VCaP (cell line): ENCODE data around the gene CTBP2.
A peak's percentile ranks its signal among the peaks of the same experiment; 100 is the strongest.

Source experiments
- H3K27ac ChIP-seq: fragments of 450-650 bp; 2 replicates; pipeline ENCODE4 v1.5.1; 2017
- TF ChIP-seq, protein P1 (sequence below): fragments of 450-650 bp; conservative IDR thresholded peaks from 2 replicates; pipeline ENCODE4 v1.5.1; 2017; ENCODE audit warnings: mild to moderate bottlenecking, moderate library complexity

The CTBP2 gene

DNA sequence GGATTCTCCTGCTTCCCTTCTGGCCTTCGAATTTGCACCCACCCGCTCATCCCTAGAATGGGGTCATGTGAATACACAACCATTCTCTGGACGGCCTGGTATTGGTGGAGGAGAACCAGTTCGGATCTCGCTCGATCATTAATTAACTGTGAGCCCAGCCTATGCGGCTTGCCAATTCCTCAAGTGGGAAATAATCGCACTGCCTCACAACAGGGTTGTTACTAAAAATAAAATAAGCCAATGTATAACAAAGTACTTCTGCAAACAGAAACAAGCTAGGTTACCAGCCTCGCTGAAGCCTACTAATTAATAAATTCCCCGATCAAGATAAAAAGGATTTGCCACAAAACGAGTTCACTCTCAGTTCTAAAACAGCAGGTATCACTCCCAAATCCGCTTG, 16.2 kb downstream of the CTBP2 start:
- peak overlapping the region; percentile 16; the same call in 1 of the 2 replicates for H3K27ac ChIP-seq
- TF ChIP-seq, protein P1, sequence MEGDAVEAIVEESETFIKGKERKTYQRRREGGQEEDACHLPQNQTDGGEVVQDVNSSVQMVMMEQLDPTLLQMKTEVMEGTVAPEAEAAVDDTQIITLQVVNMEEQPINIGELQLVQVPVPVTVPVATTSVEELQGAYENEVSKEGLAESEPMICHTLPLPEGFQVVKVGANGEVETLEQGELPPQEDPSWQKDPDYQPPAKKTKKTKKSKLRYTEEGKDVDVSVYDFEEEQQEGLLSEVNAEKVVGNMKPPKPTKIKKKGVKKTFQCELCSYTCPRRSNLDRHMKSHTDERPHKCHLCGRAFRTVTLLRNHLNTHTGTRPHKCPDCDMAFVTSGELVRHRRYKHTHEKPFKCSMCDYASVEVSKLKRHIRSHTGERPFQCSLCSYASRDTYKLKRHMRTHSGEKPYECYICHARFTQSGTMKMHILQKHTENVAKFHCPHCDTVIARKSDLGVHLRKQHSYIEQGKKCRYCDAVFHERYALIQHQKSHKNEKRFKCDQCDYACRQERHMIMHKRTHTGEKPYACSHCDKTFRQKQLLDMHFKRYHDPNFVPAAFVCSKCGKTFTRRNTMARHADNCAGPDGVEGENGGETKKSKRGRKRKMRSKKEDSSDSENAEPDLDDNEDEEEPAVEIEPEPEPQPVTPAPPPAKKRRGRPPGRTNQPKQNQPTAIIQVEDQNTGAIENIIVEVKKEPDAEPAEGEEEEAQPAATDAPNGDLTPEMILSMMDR: no peak

DNA sequence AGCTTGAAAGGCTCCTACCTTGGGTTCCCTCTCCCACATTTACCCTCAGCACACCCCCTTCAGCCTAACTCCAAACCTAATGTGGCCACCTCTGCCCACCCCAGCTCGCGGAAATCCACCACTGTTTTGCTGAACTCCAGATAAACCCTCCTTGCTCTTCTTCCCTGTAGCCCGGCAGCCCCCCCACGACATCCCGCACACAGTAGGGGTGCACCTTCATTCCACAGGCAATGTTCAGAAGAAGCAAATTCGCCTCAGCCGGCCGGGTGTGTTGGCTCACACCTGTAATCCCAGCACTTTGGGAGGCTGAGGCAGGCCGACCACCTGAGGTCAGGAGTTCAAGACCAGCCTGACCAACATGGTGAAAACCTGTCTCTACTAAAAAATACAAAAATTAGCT, 17.4 kb downstream of the CTBP2 start:
- TF ChIP-seq, protein P1: no peak

DNA sequence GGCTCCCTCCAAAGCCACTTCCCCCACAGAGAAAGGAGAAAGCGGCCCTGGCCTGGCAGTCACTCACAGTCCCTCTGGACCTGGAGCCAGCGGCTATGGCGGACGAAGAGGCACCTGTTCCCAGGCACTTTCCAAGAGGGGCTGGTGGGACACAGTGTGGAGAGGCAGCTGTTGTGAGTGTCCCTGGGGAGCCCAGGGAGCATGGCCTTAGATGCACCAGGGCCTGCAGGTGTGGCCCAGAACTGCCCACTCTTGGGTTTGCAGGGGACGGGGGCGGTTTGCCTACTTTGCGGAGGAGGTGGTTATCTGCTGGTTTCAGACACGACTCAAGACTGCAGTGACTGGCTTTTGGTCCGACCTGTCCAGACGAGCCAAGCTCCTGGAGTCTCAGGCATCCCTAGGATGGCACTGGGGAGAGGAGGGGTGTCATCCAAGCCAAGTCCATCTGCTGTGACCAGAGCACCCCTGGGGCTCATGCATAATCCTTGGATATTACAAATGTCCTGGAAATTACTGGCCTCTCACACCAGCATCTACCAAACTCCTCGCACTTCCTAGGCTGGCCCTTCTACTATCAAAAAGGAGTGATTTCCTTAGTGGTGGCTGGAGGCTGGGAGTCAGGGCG, 18.4 kb downstream of the CTBP2 start:
- TF ChIP-seq, protein P1: no peak
- no peak overlapping the region for H3K27ac ChIP-seq

More for the DNA sequence above, 17.4 kb downstream of the CTBP2 start:
- no peak overlapping the region for H3K27ac ChIP-seq

DNA sequence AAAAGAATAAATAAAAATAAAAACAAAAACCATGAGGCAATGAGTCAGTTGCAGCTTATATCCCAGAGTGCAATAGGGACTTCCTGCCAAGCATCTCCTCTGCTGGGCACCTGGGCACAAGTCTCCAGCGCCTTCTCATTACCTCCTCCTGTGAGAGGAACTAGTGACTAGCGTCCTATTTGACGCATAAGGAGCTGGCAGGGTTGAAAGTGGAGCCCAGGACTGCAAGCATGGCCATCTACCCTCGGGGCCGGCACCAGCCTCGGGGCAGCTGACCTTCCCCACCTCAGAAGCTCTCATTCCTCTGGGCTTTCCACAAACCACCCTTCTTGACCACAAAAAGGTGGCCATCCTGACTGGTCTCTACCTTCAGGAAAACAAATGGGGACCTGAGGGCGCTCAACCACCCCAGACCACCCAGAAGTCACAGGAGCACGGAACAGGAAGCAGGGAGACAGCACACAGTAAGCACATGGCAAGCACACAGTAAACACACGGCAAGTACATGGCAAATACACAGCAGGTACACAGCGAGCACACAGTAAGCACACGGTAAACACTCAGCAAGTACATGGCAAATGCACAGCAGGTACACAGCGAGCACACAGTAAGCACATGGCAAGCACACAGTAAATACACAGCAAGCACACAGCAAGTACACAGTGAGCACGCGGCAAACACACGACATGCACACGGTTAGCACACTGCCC, 19.1 kb downstream of the CTBP2 start:
- TF ChIP-seq, protein P1: no peak
- H3K27ac ChIP-seq: no peak overlapping the region

DNA sequence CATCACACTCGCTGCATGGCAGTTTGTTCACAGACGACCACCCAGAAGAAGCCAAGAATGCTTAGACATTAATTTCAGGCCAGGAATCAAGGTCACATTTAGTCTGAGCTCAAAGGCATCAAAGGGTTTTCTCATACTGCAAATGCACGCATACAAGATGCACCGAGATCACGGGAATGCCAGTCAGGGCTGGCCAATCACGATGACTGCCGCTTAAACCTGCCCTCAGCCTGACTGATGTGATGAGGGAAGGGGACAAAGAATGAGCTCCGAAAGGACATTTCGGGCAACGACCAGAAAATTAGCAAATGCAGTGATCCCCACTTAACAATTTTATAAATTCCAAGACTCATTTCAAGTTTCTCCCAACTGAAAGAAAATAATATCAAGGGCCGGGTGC, 20.2 kb downstream of the CTBP2 start:
- TF ChIP-seq, protein P1: no peak
- no peak overlapping the region for H3K27ac ChIP-seq

DNA sequence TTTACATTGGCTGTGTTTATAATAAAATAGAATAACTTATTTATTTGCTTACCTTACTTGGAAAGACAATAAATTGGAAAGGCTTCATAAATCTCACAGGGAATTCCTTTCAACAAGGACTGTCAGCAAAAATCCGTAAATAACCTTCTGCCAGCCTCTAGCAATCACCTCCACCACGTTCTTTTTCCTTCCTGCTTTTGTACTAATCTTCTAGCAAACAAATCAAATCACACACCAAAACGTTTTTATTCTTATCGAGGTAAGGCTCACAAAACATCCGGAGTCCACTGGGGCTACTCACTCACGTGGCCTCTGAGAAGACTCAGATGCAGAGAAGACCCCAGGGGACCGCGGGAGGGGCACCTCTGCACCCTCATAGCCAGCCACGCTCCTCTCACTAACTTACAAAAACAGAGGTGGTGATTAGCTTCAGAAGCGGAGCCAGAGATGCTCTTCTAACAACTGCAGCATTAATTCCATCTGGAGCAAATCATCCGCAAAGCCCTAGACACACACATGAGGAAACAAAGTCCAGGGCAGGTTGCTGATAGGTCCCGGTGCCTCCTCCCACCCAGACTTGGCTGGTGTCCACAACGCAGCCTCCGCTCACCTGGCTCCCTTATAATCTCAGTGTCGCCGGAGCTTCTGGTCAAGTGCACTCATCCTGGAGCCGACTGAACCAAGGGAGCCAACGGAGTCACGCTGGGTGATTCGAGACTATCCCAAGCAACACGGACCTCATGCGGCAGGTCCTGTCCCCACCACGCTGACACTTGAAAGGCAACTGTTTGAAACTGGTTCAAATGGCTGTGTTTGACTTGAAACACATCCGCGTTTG, 22.5 kb downstream of the CTBP2 start:
- TF ChIP-seq, protein P1: no peak
- H3K27ac ChIP-seq: peak overlapping the region; percentile 57

DNA sequence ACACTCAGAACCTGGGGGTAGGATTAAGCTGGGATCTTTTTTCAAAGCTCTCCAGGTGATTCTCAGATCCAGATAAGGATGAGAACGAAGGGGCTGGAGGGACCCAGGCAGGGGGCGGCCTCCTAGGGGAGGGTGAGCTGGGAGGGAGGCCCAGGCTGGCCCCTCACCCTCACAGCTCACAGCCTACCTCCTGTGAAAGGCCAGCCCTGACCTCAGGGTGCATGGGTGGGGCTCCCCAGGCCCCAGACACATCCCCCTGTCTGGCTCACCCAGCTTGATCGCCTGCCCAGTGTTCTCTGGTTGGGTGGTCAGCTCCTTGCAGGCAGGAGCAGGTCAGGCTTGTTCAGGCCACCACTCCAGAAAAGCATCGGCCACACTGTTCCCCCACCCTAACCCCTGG, 24.3 kb downstream of the CTBP2 start:
- TF ChIP-seq, protein P1: no peak
- no peak overlapping the region for H3K27ac ChIP-seq
